Measurements from ENCODE around the gene ST7.

Gene ST7

GRCh38 chr7:117062300-117062699, 109.0 kb downstream of the ST7 start:
- no peaks in the 10 kb centered on the region for H3K9me3 Mint-ChIP-seq
- H3K36me3 Mint-ChIP-seq (ENCODE audit: low read depth), result no peaks in the 10 kb centered on the region
- no peaks in the 10 kb centered on the region for H3K27me3 Mint-ChIP-seq
- H3K4me1 Mint-ChIP-seq (ENCODE audit: low read depth), result peaks cover 6% of the 10 kb centered on the region
- H3K4me3 Mint-ChIP-seq, result no peak overlapping the region
- H3K27ac Mint-ChIP-seq, result no peak overlapping the region

GRCh38 chr7:117064688-117065087, 111.4 kb downstream of the ST7 start:
- Mint-ChIP-seq H3K36me3 (ENCODE audit: low read depth) (no peaks in the 10 kb centered on the region), H3K9me3 (no peaks in the 10 kb centered on the region), H3K27me3 (no peaks in the 10 kb centered on the region), H3K4me1 (ENCODE audit: low read depth) (peaks cover 24% of the 10 kb centered on the region), H3K27ac (no peak overlapping the region), H3K4me3 (no peak overlapping the region)

GRCh38 chr7:117065571-117066150, 112.4 kb downstream of the ST7 start:
- Mint-ChIP-seq H3K36me3 (ENCODE audit: low read depth) (no peaks in the 10 kb centered on the region), H3K27me3 (no peaks in the 10 kb centered on the region), H3K4me3 (no peak overlapping the region), H3K27ac (no peak overlapping the region), H3K4me1 (ENCODE audit: low read depth) (peaks cover 24% of the 10 kb centered on the region), H3K9me3 (no peaks in the 10 kb centered on the region)

DNA sequence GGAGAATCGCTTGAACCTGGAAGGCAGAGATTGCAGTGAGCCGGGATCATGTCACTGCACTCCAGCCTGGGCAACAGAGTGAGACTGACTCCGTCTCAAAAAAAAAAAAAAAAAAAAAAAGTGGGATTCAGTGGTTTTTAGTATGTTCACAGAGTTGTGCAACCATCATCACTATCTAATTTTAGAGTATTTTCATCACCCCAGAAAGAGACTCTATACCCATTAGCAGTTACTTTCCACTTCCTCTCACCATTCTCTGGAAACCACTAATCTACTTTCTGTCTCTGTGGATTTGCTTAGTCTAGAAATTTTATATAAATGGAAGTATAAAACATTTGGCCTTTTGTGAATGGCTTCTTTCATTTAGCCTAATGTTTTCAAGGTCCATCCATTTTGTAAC, 113.4 kb downstream of the ST7 start:
- H3K27me3 Mint-ChIP-seq, result no peaks in the 10 kb centered on the region

GRCh38 chr7:117067340-117067739, 114.0 kb downstream of the ST7 start:
- Mint-ChIP-seq H3K9me3 (no peaks in the 10 kb centered on the region), H3K4me3 (no peak overlapping the region), H3K36me3 (ENCODE audit: low read depth) (no peaks in the 10 kb centered on the region), H3K27me3 (no peaks in the 10 kb centered on the region), H3K27ac (no peak overlapping the region), H3K4me1 (ENCODE audit: low read depth) (peaks cover 24% of the 10 kb centered on the region)

More for the DNA sequence above, 113.4 kb downstream of the ST7 start:
- no peak overlapping the region for H3K27ac Mint-ChIP-seq
- H3K36me3 Mint-ChIP-seq (ENCODE audit: low read depth), result no peaks in the 10 kb centered on the region
- H3K4me3 Mint-ChIP-seq, result no peak overlapping the region
- peaks cover 24% of the 10 kb centered on the region for H3K4me1 Mint-ChIP-seq (ENCODE audit: low read depth)
- H3K9me3 Mint-ChIP-seq, result no peaks in the 10 kb centered on the region

DNA sequence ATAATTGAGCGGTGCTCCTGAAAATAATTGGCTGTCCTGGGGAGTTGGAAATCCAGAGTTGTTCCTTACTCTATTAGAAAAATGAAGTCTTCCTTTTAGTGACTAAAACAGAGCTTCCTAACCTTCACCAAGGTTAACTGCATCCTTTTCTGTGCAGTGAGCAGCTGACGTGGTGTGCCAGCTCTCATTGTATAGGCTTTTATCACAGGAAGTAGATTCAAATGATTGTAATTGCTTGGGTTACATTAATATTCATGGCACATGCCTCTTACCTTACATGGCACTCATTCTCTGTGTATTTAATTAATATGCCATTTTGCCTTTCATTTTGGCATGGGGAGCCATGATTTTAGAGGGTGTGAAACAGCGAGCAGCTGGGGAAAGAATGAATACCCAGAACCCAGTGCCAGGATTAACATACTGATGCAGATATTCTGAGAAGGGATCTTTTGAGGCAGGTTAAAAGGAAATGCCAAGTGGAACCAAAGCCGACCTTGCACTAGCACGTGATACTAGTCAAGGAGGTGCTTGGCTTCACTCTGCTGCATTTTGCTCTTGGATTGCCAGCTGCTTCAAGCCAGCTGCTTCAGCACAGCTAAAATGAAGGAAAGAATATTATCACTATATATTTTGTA, 115.3 kb downstream of the ST7 start:
- no peak overlapping the region for H3K27ac Mint-ChIP-seq
- H3K9me3 Mint-ChIP-seq, result no peaks in the 10 kb centered on the region
- H3K36me3 Mint-ChIP-seq (ENCODE audit: low read depth), result no peaks in the 10 kb centered on the region
- H3K4me1 Mint-ChIP-seq (ENCODE audit: low read depth), result peaks cover 33% of the 10 kb centered on the region
- no peaks in the 10 kb centered on the region for H3K27me3 Mint-ChIP-seq
- H3K4me3 Mint-ChIP-seq, result no peak overlapping the region

DNA sequence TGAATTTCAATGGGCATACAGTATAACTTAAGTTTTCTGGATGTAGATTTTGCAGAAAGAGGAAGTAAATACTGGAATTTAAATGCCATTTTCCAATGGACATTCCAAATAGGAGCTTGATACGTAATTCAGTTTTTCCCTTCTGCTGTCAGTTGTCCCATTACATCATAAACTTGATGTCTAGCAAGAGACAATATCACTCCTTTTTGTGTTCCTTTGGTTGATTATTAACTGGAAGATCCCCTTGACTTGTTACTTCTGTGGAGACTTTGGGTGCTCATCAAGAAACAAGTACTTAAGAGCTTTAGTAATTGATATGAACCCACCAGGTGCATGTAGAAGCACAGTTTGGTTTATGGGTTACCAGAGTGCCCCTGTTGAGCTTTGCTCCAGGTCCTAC, 116.1 kb downstream of the ST7 start:
- peaks cover 33% of the 10 kb centered on the region for H3K4me1 Mint-ChIP-seq (ENCODE audit: low read depth)
- no peaks in the 10 kb centered on the region for H3K9me3 Mint-ChIP-seq
- no peak overlapping the region for H3K27ac Mint-ChIP-seq
- no peak overlapping the region for H3K4me3 Mint-ChIP-seq
- H3K36me3 Mint-ChIP-seq (ENCODE audit: low read depth), result no peaks in the 10 kb centered on the region
- no peaks in the 10 kb centered on the region for H3K27me3 Mint-ChIP-seq

- Mint-ChIP-seq H3K27ac (no peak overlapping the region), H3K9me3 (no peaks in the 10 kb centered on the region), H3K36me3 (ENCODE audit: low read depth) (peaks cover 6% of the 10 kb centered on the region)
Measured at GRCh38 chr7:117071551-117071950, 118.2 kb downstream of the ST7 start.

GRCh38 chr7:117072620-117073118, 119.4 kb downstream of the ST7 start:
- Mint-ChIP-seq H3K9me3 (no peaks in the 10 kb centered on the region), H3K4me1 (ENCODE audit: low read depth) (peaks cover 23% of the 10 kb centered on the region)

More at GRCh38 chr7:117071551-117071950, 118.2 kb downstream of the ST7 start:
- H3K4me3 Mint-ChIP-seq, result no peak overlapping the region
- H3K4me1 Mint-ChIP-seq (ENCODE audit: low read depth), result peaks cover 33% of the 10 kb centered on the region
- H3K27me3 Mint-ChIP-seq, result no peaks in the 10 kb centered on the region

DNA sequence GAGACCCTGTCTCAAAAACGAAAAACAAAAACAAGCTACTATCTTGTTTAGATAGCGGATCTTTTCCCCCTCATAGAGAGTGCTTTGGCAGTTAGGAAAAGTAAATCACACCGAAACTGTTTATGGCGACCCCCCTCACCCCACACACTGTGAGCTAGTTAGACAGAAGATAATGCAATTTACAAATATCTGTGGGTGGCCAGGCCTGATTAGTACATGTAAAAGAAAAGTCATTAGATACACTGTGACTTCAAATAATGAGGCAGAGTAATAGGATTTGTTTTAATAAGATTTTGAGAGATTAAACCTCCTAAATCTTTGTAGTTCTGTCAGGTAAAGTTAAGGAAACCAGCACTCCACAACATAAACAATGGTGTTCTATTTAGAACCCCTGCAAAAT, 121.1 kb downstream of the ST7 start:
- Mint-ChIP-seq H3K9me3 (no peaks in the 10 kb centered on the region), H3K4me1 (ENCODE audit: low read depth) (peaks cover 9% of the 10 kb centered on the region), H3K27me3 (no peaks in the 10 kb centered on the region), H3K27ac (no peak overlapping the region), H3K36me3 (ENCODE audit: low read depth) (peaks cover 6% of the 10 kb centered on the region), H3K4me3 (no peak overlapping the region)

More at GRCh38 chr7:117072620-117073118, 119.4 kb downstream of the ST7 start:
- H3K4me3 Mint-ChIP-seq, result no peak overlapping the region
- H3K27me3 Mint-ChIP-seq, result no peaks in the 10 kb centered on the region
- peaks cover 6% of the 10 kb centered on the region for H3K36me3 Mint-ChIP-seq (ENCODE audit: low read depth)
- H3K27ac Mint-ChIP-seq, result no peak overlapping the region

- H3K36me3 Mint-ChIP-seq (ENCODE audit: low read depth), result peaks cover 6% of the 10 kb centered on the region
- H3K4me3 Mint-ChIP-seq, result no peak overlapping the region
- H3K9me3 Mint-ChIP-seq, result no peaks in the 10 kb centered on the region
- peaks cover 9% of the 10 kb centered on the region for H3K4me1 Mint-ChIP-seq (ENCODE audit: low read depth)
- H3K27ac Mint-ChIP-seq, result no peak overlapping the region
- H3K27me3 Mint-ChIP-seq, result no peaks in the 10 kb centered on the region
Measured at GRCh38 chr7:117075934-117076333, 122.6 kb downstream of the ST7 start.

DNA sequence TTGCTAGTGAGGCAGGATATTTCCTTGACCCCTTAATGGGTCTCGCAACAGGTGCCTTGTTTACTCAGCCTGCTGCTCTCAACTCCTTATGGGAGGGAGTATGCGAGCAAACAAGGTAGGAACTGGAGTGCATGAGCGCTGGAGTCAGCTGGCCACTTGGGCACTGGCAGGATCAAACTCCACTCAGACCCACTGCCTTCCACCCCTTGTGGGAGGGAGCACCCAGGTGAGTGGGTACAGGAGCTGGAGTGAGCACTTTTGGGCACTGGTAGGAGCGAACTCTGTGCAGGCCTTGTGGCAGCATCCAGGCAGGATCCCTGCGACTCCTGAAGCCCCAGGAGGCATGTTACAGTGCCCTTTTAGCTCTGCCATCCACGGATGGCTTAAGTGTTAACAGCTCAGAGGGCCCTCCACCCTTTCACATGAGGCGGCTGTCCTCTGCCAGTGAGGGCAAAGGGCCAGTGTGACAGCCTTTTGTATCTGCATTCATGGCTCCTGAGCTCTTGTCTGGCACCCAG, 123.2 kb downstream of the ST7 start:
- peaks cover 6% of the 10 kb centered on the region for H3K36me3 Mint-ChIP-seq (ENCODE audit: low read depth)
- no peaks in the 10 kb centered on the region for H3K27me3 Mint-ChIP-seq
- H3K4me1 Mint-ChIP-seq (ENCODE audit: low read depth), result peaks cover 9% of the 10 kb centered on the region
- H3K9me3 Mint-ChIP-seq, result no peaks in the 10 kb centered on the region
- H3K4me3 Mint-ChIP-seq, result no peak overlapping the region
- H3K27ac Mint-ChIP-seq, result no peak overlapping the region

DNA sequence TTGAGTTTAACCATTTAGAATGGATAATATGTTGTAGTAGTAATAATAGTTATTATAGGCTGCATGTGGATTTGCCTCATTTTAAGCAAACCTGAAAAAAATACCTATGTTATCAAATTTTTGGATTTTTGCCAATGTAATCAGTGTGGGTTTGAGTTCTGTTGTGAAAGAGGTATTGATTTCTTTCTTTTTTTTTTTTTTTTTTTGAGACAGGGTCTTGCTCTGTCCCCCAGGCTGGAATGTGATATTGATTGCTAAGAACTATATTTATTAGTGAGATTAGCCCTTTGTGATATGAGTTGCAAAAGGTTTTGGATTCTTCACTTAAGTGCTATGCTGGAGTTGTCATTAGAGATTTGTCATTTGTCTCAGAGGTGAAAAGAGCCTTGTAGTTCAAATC, 124.4 kb downstream of the ST7 start:
- Mint-ChIP-seq H3K4me1 (ENCODE audit: low read depth) (peaks cover 6% of the 10 kb centered on the region), H3K4me3 (no peak overlapping the region), H3K36me3 (ENCODE audit: low read depth) (peaks cover 6% of the 10 kb centered on the region), H3K27me3 (no peaks in the 10 kb centered on the region), H3K27ac (no peak overlapping the region), H3K9me3 (no peaks in the 10 kb centered on the region)

DNA sequence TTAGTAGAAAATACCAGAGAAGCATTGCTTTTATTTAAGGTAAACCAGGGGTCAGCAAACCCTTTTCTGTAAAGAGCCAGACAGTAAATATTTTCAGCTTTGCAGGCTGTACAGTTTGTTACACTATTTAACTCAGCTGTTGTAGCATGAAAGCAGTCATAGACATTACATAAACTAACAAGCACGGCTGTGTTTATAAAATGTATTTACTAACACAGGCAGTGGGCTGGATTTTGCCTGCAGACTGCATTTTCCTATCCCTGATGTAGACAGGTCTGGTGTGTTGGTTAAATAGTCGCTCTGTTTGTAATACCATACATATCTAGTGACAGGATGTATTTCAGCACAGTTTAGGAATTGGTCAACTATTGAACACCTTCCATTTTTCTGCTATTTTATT, 129.3 kb downstream of the ST7 start:
- peaks cover 18% of the 10 kb centered on the region for H3K4me1 Mint-ChIP-seq (ENCODE audit: low read depth)
- H3K27ac Mint-ChIP-seq, result no peak overlapping the region
- H3K36me3 Mint-ChIP-seq (ENCODE audit: low read depth), result no peaks in the 10 kb centered on the region
- H3K27me3 Mint-ChIP-seq, result no peaks in the 10 kb centered on the region
- H3K4me3 Mint-ChIP-seq, result no peak overlapping the region
- no peaks in the 10 kb centered on the region for H3K9me3 Mint-ChIP-seq

DNA sequence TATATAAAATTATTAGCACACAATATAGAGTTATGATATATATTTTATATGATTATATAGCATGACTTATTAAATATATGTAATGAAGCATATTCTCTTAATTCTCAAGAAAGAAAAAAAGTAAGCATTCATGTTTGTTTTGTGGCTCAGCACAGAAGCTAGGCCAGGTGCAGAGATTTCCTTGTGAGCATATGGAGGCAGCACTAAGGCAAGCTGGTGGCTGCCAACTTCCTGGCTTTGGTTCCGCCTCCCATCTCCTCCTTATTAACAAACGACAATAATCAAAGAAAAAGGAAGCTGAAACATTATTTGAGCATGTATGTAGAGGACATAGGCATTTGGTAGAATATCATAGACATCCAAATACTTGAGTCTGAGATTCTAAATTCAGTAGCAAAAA, 130.3 kb downstream of the ST7 start:
- H3K4me3 Mint-ChIP-seq, result no peak overlapping the region
- no peak overlapping the region for H3K27ac Mint-ChIP-seq
- H3K27me3 Mint-ChIP-seq, result no peaks in the 10 kb centered on the region
- H3K4me1 Mint-ChIP-seq (ENCODE audit: low read depth), result peaks cover 27% of the 10 kb centered on the region
- no peaks in the 10 kb centered on the region for H3K36me3 Mint-ChIP-seq (ENCODE audit: low read depth)
- H3K9me3 Mint-ChIP-seq, result no peaks in the 10 kb centered on the region

- Mint-ChIP-seq H3K36me3 (ENCODE audit: low read depth) (no peaks in the 10 kb centered on the region), H3K9me3 (no peaks in the 10 kb centered on the region), H3K4me3 (no peak overlapping the region), H3K27me3 (no peaks in the 10 kb centered on the region), H3K4me1 (ENCODE audit: low read depth) (peaks cover 28% of the 10 kb centered on the region), H3K27ac (no peak overlapping the region)
Measured at GRCh38 chr7:117084286-117084685, 131.0 kb downstream of the ST7 start.
